Measurements from ENCODE around the gene EMD.

GRCh38 chrX:154417157-154417556 lies 38.1 kb downstream of the EMD start:
- TF ChIP-seq TAF1 (IDR thresholded peaks at IDR 0.05; ENCODE audit: low read depth, low read length): no peak
- TF ChIP-seq POLR2A (IDR thresholded peaks at IDR 0.05; ENCODE audit: low read depth, low read length): no peak
- TF ChIP-seq POLR2AphosphoS5 (IDR thresholded peaks at IDR 0.05; ENCODE audit: low read depth, low read length): no peak
- no peak for TF ChIP-seq PAX5 (IDR thresholded peaks at IDR 0.05; ENCODE audit: insufficient read depth, low read length, severe bottlenecking)
- TF ChIP-seq POU2F2 (IDR thresholded peaks at IDR 0.05; ENCODE audit: low read depth, low read length): no peak
- no peak for TF ChIP-seq SPI1 (IDR thresholded peaks at IDR 0.05; ENCODE audit: low read depth, low read length)

Measured in GM12891 (cell line).